BLaER1 treated with 17β-estradiol and CSF1 and Interleukin-3, amounts not matched to agents 10 nM and 100 nM (cell line): ENCODE results near the gene ATP6V1B1.

Source experiments
- H3K27ac ChIP-seq, 11 experiments: shearing (Covaris generic); formaldehyde crosslinking; 2 replicates each; pipeline ENCODE4 v1.8.1; 2022
- H3K27me3 ChIP-seq, 11 experiments: shearing (Covaris generic); formaldehyde crosslinking; 2 replicates each; pipeline ENCODE4 v1.8.1; 2022
- H3K36me3 ChIP-seq, 11 experiments: shearing (Covaris generic); formaldehyde crosslinking; 2 replicates each; pipeline ENCODE4 v1.8.1; 2022
- H3K4me1 ChIP-seq, 10 experiments: shearing (Covaris generic); formaldehyde crosslinking; 2 replicates each; pipeline ENCODE4 v1.8.1; 2022
- H3K4me2 ChIP-seq, 11 experiments: shearing (Covaris generic); formaldehyde crosslinking; 2 replicates each; pipeline ENCODE4 v1.8.1; 2022
- H3K4me3 ChIP-seq, 10 experiments: shearing (Covaris generic); formaldehyde crosslinking; 2 replicates each; pipeline ENCODE4 v1.8.1; 2022
- H3K9ac ChIP-seq, 11 experiments: shearing (Covaris generic); formaldehyde crosslinking; 2 replicates each; pipeline ENCODE4 v1.8.1; 2022
- H3K9me3 ChIP-seq, 11 experiments: shearing (Covaris generic); formaldehyde crosslinking; replicated peaks in 1 of 11; 2 replicates each; pipeline ENCODE4 v1.8.1; 2022
- H4K20me1 ChIP-seq, 11 experiments: shearing (Covaris generic); formaldehyde crosslinking; 2 replicates each; pipeline ENCODE4 v1.8.1; 2022
- Cebpa-rat ChIP-seq, 11 experiments: shearing (Covaris generic); IDR thresholded peaks; 2 replicates each; pipeline ENCODE4 v1.8.1; 2022

ATP6V1B1 gene

GRCh38 chr2:70891572-70892357 lies 43.9 kb upstream of the ATP6V1B1 start:
- H3K4me2 ChIP-seq = no peak overlapping the region
- TF ChIP-seq Cebpa-rat (IDR thresholded peaks at IDR 0.05) = no peak
- H3K4me3 ChIP-seq = no peak overlapping the region
- no peak overlapping the region for H3K27ac ChIP-seq
- H3K9ac ChIP-seq = no peak overlapping the region
- H3K9me3 ChIP-seq = peaks cover 25 to 34% (median 30%) of the 10 kb centered on the region in 11 experiments
- H3K27me3 ChIP-seq = peaks cover 99 to 100% (median 100%) of the 10 kb centered on the region in 11 experiments
- no peaks in the 10 kb centered on the region; a peak in 1 of 22 replicates for H3K36me3 ChIP-seq
- peaks cover 0 to 4% (median 0%) of the 10 kb centered on the region in 11 experiments; a peak in 3 of 22 replicates for H4K20me1 ChIP-seq
- no peaks in the 10 kb centered on the region for H3K4me1 ChIP-seq

GRCh38 chr2:70892750-70893149 lies 43.0 kb upstream of the ATP6V1B1 start:
- H3K27ac ChIP-seq = no peak overlapping the region
- H3K9me3 ChIP-seq = peaks cover 18 to 28% (median 21%) of the 10 kb centered on the region in 11 experiments
- H3K9ac ChIP-seq = no peak overlapping the region
- no peak overlapping the region for H3K4me2 ChIP-seq
- peaks cover 99 to 100% (median 100%) of the 10 kb centered on the region in 11 experiments for H3K27me3 ChIP-seq
- H3K4me1 ChIP-seq = no peaks in the 10 kb centered on the region
- peaks cover 0 to 6% (median 0%) of the 10 kb centered on the region in 11 experiments; a peak in 5 of 22 replicates for H4K20me1 ChIP-seq
- no peak for TF ChIP-seq Cebpa-rat (IDR thresholded peaks at IDR 0.05)
- H3K4me3 ChIP-seq = no peak overlapping the region
- H3K36me3 ChIP-seq = no peaks in the 10 kb centered on the region

- TF ChIP-seq Cebpa-rat (IDR thresholded peaks at IDR 0.05) = no peak
- no peak overlapping the region for H3K4me3 ChIP-seq
- H3K4me2 ChIP-seq = no peak overlapping the region
- no peak overlapping the region for H3K27ac ChIP-seq
- H3K4me1 ChIP-seq = no peaks in the 10 kb centered on the region
- H3K9ac ChIP-seq = no peak overlapping the region
- H3K27me3 ChIP-seq = peaks cover 99 to 100% (median 100%) of the 10 kb centered on the region in 11 experiments
- H3K36me3 ChIP-seq = no peaks in the 10 kb centered on the region
- H3K9me3 ChIP-seq = peaks cover 13 to 27% (median 17%) of the 10 kb centered on the region in 11 experiments
- H4K20me1 ChIP-seq = peaks cover 0 to 7% (median 0%) of the 10 kb centered on the region in 11 experiments; a peak in 5 of 22 replicates
Observed at GRCh38 chr2:70893186-70893585, 42.5 kb upstream of the ATP6V1B1 start.

GRCh38 chr2:70894765-70895164 lies 40.9 kb upstream of the ATP6V1B1 start:
- Histone ChIP-seq H3K36me3 (no peaks in the 10 kb centered on the region), H3K27me3 (peaks cover 99 to 100% (median 100%) of the 10 kb centered on the region in 11 experiments), H4K20me1 (peaks cover 0 to 16% (median 3%) of the 10 kb centered on the region in 11 experiments; a peak in 7 of 22 replicates), H3K4me3 (no peak overlapping the region), H3K4me2 (no peak overlapping the region), H3K9me3 (peaks cover 0 to 19% (median 4%) of the 10 kb centered on the region in 11 experiments; a peak in 11 of 22 replicates), H3K9ac (no peak overlapping the region), H3K4me1 (peaks cover 0 to 14% (median 5%) of the 10 kb centered on the region in 10 experiments; a peak in 6 of 20 replicates), H3K27ac (no peak overlapping the region)
- TF ChIP-seq Cebpa-rat (IDR thresholded peaks at IDR 0.05) = no peak

- Histone ChIP-seq H3K9me3 (peaks cover 2 to 20% (median 3%) of the 10 kb centered on the region in 11 experiments; a peak in 19 of 22 replicates), H3K27me3 (peaks cover 99 to 100% (median 100%) of the 10 kb centered on the region in 11 experiments), H3K4me2 (no peak overlapping the region), H3K27ac (no peak overlapping the region), H3K4me1 (peaks cover 0 to 14% (median 5%) of the 10 kb centered on the region in 10 experiments; a peak in 6 of 20 replicates), H4K20me1 (peaks cover 0 to 16% (median 3%) of the 10 kb centered on the region in 11 experiments; a peak in 7 of 22 replicates), H3K4me3 (no peak overlapping the region), H3K36me3 (no peaks in the 10 kb centered on the region), H3K9ac (no peak overlapping the region)
- no peak for TF ChIP-seq Cebpa-rat (IDR thresholded peaks at IDR 0.05)
Observed at GRCh38 chr2:70895249-70895648, 40.5 kb upstream of the ATP6V1B1 start.

- H3K4me3 ChIP-seq = no peak overlapping the region
- H3K9ac ChIP-seq = no peak overlapping the region
- H4K20me1 ChIP-seq = peaks cover 0 to 16% (median 3%) of the 10 kb centered on the region in 11 experiments; a peak in 8 of 22 replicates
- no peaks in the 10 kb centered on the region for H3K36me3 ChIP-seq
- H3K4me1 ChIP-seq = peaks cover 0 to 22% (median 10%) of the 10 kb centered on the region in 10 experiments; a peak in 10 of 20 replicates
- peaks cover 10 to 30% (median 12%) of the 10 kb centered on the region in 11 experiments for H3K9me3 ChIP-seq
- H3K27ac ChIP-seq = no peak overlapping the region
- no peak overlapping the region for H3K4me2 ChIP-seq
- H3K27me3 ChIP-seq = peaks cover 99 to 100% (median 100%) of the 10 kb centered on the region in 11 experiments
- TF ChIP-seq Cebpa-rat (IDR thresholded peaks at IDR 0.05) = no peak
Observed at GRCh38 chr2:70895998-70896764, 39.5 kb upstream of the ATP6V1B1 start.

- no peak for TF ChIP-seq Cebpa-rat (IDR thresholded peaks at IDR 0.05)
- peaks cover 99 to 100% (median 100%) of the 10 kb centered on the region in 11 experiments for H3K27me3 ChIP-seq
- no peaks in the 10 kb centered on the region for H3K36me3 ChIP-seq
- H3K4me1 ChIP-seq = peaks cover 0 to 22% (median 10%) of the 10 kb centered on the region in 10 experiments; a peak in 10 of 20 replicates
- peaks cover 16 to 36% (median 18%) of the 10 kb centered on the region in 11 experiments for H3K9me3 ChIP-seq
- no peak overlapping the region for H3K4me3 ChIP-seq
- H3K27ac ChIP-seq = no peak overlapping the region
- H3K4me2 ChIP-seq = no peak overlapping the region
- H3K9ac ChIP-seq = no peak overlapping the region
- peaks cover 0 to 16% (median 3%) of the 10 kb centered on the region in 11 experiments; a peak in 9 of 22 replicates for H4K20me1 ChIP-seq
Observed at GRCh38 chr2:70896765-70897202, 38.9 kb upstream of the ATP6V1B1 start.

GRCh38 chr2:70897203-70897976 lies 38.3 kb upstream of the ATP6V1B1 start:
- Histone ChIP-seq H4K20me1 (peaks cover 0 to 16% (median 3%) of the 10 kb centered on the region in 11 experiments; a peak in 9 of 22 replicates), H3K27ac (no peak overlapping the region), H3K27me3 (peaks cover 99 to 100% (median 100%) of the 10 kb centered on the region in 11 experiments), H3K4me1 (peaks cover 0 to 22% (median 10%) of the 10 kb centered on the region in 10 experiments; a peak in 10 of 20 replicates), H3K36me3 (no peaks in the 10 kb centered on the region), H3K9ac (no peak overlapping the region), H3K4me2 (no peak overlapping the region), H3K4me3 (no peak overlapping the region), H3K9me3 (peaks cover 18 to 40% (median 22%) of the 10 kb centered on the region in 11 experiments)
- TF ChIP-seq Cebpa-rat (IDR thresholded peaks at IDR 0.05) = no peak
